Stimulated activated memory B cell treated with anti-CD40 and anti-IgM and Interleukin-4, amounts not matched to agents 10 μg/mL and 1 μg/mL and 100 μg/mL, for 72 hours (primary cell): ENCODE results near the gene SLC66A1.

Source experiments
- ATAC-seq: fragments of 150-1000 bp; cut with Tn5 transposase; 2 replicates; pipeline ENCODE4 v1.10.0; 2021
- H3K27ac Mint-ChIP-seq: one replicate; pipeline ENCODE4 v1.8.0; 2022; ENCODE audit warnings: mild to moderate bottlenecking, mixed read lengths
- H3K27me3 Mint-ChIP-seq: one replicate; pipeline ENCODE4 v1.8.0; 2022; ENCODE audit warnings: mixed read lengths
- H3K36me3 Mint-ChIP-seq: one replicate; pipeline ENCODE4 v1.8.0; 2022; ENCODE audit warnings: mixed read lengths
- H3K4me1 Mint-ChIP-seq: one replicate; pipeline ENCODE4 v1.8.0; 2022; ENCODE audit warnings: mixed read lengths
- H3K4me3 Mint-ChIP-seq: one replicate; pipeline ENCODE4 v1.8.0; 2022; ENCODE audit warnings: mild to moderate bottlenecking, moderate library complexity, mixed read lengths
- H3K9me3 Mint-ChIP-seq: one replicate; pipeline ENCODE4 v1.8.0; 2022; ENCODE audit warnings: mixed read lengths

SLC66A1 gene

DNA sequence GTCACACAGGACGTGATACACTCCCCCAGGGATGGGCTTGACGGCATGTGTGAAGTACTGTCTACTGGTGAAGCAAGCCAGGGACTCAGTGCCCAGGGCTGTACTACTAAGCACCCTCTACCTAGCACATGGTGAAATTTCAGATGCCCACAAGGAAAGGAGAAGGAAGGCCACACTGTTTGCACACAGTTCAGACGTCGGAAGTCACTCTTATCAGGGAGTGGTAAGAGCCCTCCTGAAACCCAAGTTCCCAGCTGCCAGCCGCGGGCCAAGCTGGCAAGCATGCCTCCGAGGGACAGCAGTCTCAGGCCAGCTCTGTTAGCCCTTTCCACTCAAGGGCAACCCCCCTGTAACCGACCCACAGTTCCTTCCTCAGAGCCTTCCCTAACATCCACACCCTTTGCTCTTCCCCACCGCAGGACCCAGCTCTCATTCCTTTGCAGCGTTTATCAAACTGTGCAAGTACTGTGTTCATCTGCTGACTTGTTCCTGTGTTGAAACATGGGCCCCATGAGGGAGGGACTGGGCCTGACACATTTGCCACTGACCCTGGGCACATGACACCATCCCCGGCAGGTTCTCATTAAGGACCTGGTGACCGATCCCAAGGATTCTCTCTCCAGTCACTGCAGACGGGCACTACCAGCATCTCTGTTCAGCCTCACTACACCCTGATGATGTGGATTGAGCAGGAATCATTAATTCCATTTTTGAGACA is 58.5 kb downstream of the SLC66A1 start:
- Mint-ChIP-seq H3K27ac (peak overlapping the region; percentile 35), H3K27me3 (no peaks in the 10 kb centered on the region), H3K4me3 (no peak overlapping the region), H3K4me1 (peaks cover 7% of the 10 kb centered on the region), H3K9me3 (no peaks in the 10 kb centered on the region), H3K36me3 (peaks cover 30% of the 10 kb centered on the region)
- ATAC-seq, result no peak

DNA sequence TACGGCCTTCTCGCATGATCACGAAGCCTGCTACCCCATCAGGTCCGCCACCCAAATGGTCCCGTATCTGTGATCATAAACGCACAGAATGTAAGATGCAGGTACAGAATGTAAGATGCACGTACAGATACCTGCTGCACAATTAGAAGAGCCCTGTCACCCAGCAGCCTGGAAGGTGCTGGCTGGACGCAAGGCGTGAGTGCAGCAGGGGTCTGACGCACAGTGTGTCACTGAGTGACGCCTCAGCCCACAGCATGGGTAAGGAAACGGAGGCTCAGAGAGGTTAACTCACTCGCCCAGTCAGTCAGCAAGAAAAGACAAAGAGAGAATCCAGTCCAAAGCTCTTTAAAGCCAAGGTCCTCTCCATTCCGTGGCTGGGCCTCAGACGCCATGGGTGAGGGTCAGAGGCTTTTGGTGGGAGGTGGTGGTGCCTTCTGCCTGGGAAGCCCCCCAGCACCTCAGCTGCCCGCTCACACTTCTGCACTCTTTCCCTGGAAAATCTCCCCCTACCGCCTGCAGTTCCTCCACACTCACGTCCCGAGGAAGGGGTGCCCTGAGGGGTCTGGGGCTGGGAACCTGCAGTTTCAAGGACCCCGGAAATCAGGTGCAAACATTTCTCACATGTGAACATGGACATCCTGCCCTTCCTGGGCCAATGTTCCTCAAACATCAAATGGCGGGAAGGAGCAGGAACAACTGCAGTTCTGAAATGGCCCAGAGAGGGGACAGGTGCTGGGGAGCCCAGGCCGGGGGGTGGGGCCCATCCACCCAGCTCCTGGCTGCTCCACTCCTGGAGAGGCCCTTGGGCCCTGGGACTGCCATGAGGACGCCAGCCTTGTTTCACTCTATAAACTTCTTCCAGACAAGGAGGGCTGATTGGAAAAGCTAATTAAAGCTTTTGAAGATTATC is 59.4 kb downstream of the SLC66A1 start:
- Mint-ChIP-seq H3K27ac (peak overlapping the region; percentile 35), H3K36me3 (peaks cover 28% of the 10 kb centered on the region), H3K27me3 (no peaks in the 10 kb centered on the region), H3K4me3 (no peak overlapping the region), H3K4me1 (peaks cover 6% of the 10 kb centered on the region), H3K9me3 (no peaks in the 10 kb centered on the region)
- ATAC-seq, result no peak

DNA sequence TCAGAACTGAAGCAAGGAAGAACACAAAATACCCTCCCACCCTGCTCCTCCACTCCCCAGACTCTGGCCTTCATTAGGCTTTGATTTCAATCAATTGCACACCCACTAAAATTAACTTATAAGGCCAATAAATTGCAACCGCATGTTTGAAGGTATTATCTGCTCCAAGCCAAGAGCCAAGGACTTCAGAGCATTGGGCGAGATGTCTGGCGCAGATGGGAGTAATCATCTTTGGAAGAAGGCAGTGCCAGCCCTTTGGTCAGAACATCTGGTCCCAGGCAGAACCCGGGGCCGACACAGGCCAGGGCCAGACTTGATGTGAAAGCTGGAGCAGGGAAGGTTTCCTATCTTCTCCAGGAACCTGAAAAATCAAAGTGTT is 60.0 kb downstream of the SLC66A1 start:
- peaks cover 2% of the 10 kb centered on the region for H3K4me1 Mint-ChIP-seq
- ATAC-seq, result no peak
- H3K27me3 Mint-ChIP-seq, result no peaks in the 10 kb centered on the region
- H3K36me3 Mint-ChIP-seq, result peaks cover 28% of the 10 kb centered on the region
- H3K27ac Mint-ChIP-seq, result no peak overlapping the region
- no peak overlapping the region for H3K4me3 Mint-ChIP-seq
- H3K9me3 Mint-ChIP-seq, result no peaks in the 10 kb centered on the region

DNA sequence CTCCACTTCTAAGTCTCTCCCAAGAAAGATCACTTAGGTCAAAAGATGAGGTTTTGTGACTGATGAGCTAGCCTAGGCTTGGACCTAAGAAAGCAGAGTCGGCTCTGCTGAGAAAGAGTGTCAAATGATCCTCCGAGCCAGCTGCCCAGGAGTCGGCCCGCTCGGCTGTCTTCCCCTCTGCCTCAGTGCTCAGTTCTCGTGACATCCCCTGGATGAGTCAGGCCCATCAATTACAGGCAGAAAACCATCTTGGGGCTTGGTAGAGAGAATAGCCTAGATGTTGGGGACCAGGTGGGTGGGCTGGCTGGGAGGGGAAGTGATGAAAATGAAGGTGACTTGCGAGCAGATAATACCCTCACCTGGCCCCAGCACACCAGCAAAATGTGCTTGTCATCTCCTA is 60.5 kb downstream of the SLC66A1 start:
- Mint-ChIP-seq H3K27me3 (no peaks in the 10 kb centered on the region), H3K9me3 (no peaks in the 10 kb centered on the region), H3K36me3 (peaks cover 31% of the 10 kb centered on the region), H3K27ac (peak overlapping the region; percentile 9), H3K4me3 (no peak overlapping the region), H3K4me1 (no peaks in the 10 kb centered on the region)
- no peak for ATAC-seq

DNA sequence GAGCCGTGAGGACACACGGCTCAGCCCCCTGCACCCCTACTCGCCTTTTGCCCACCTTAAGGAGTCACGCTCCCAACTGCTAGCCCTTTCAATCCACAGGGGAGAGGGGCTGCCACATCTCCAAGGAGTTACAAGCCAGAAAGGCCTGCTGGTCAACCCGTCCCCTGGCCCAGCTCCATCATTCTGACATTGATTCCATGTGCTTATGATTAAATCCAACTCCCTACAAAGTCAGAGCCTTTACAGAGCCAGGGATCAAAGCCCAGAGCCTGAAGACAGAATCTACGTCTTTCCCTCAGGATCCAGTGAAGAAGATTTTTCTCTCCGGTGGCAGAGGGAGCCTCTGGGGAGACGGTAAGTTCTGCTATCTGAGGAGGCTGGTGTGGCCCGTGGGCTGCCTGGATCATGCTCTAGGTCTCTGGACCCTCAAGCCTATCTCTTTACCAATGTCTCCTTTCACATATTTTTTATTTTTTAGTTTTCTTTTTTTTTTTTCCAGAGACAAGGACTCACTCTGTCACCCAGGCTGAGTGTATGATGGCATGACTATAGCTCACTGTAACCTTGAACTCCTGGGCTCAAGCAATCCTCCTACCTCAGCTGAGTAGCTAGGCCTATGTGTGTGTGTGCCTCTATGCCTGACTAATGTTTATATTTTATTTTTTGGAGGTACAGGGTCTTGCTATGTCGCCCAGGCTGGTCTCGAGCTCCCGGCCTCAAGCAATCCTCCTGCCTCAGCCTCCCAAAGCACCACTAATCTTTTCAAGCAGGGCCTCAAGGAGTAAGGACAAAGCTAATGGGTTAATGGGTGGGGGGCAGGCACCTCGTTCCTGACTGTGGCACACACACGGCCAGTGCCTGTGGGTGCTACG is 61.3 kb downstream of the SLC66A1 start:
- Mint-ChIP-seq H3K27me3 (no peaks in the 10 kb centered on the region), H3K27ac (peak overlapping the region; percentile 9), H3K4me1 (no peaks in the 10 kb centered on the region), H3K4me3 (no peak overlapping the region), H3K36me3 (peaks cover 39% of the 10 kb centered on the region), H3K9me3 (no peaks in the 10 kb centered on the region)
- no peak for ATAC-seq

DNA sequence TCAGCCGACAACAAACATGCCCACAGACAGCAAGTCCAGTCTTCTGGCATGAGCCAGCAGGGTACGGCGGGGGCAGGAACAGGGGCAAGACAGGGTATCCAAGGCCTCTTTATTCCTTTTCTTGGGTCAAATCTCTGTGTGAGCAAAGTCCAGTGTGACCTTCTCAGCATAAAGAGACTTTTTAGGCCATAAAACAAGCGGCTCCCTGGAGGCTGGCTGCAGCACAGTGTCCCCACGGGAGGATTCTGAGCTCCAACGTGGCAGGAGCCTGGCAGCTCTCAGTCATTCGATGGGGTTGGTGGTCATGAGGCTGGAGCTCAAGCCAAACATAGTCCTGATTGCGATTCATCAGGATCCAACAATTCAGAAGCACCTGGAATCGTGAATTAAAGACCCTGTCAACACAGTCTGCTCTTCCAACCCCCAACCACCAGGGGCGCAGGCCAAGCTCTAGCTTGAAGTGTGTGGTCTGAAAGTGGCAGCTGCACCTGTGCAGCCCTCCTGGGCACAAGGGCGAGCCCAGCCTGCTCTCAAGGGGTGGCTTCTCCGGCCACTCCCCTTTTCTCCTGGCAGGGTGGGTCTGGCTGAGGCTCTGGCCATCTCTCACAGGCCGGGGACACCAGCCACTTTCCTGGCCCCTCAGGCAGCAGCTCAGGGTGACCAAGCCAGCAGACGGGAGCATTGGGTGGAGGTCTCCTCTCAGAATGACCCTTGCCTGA is 62.1 kb downstream of the SLC66A1 start:
- no peaks in the 10 kb centered on the region for H3K27me3 Mint-ChIP-seq
- peaks cover 40% of the 10 kb centered on the region for H3K36me3 Mint-ChIP-seq
- no peak overlapping the region for H3K27ac Mint-ChIP-seq
- H3K4me1 Mint-ChIP-seq, result no peaks in the 10 kb centered on the region
- H3K4me3 Mint-ChIP-seq, result no peak overlapping the region
- ATAC-seq, result no peak
- no peaks in the 10 kb centered on the region for H3K9me3 Mint-ChIP-seq

DNA sequence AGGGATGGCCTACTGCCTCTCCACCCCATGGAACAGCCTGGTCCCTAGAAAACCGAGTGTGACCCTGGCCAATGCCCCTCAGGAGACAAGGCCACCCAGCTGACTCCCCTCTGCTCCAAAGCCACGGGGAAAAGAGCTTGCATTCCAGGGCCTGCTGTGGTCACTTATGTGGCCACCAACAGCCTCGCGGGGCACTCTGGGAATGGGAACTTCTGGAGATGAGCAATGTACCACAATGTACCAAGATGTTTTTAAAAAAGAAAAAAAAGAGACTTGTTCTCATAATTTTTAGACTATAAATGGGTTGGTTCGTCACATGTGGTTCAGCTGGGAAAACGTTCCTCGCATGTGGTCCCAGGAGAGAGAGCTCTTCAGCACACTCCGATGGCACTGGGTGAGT is 62.8 kb downstream of the SLC66A1 start:
- Mint-ChIP-seq H3K4me1 (no peaks in the 10 kb centered on the region), H3K27ac (no peak overlapping the region), H3K36me3 (peaks cover 47% of the 10 kb centered on the region), H3K4me3 (no peak overlapping the region), H3K9me3 (no peaks in the 10 kb centered on the region), H3K27me3 (no peaks in the 10 kb centered on the region)
- no peak for ATAC-seq

DNA sequence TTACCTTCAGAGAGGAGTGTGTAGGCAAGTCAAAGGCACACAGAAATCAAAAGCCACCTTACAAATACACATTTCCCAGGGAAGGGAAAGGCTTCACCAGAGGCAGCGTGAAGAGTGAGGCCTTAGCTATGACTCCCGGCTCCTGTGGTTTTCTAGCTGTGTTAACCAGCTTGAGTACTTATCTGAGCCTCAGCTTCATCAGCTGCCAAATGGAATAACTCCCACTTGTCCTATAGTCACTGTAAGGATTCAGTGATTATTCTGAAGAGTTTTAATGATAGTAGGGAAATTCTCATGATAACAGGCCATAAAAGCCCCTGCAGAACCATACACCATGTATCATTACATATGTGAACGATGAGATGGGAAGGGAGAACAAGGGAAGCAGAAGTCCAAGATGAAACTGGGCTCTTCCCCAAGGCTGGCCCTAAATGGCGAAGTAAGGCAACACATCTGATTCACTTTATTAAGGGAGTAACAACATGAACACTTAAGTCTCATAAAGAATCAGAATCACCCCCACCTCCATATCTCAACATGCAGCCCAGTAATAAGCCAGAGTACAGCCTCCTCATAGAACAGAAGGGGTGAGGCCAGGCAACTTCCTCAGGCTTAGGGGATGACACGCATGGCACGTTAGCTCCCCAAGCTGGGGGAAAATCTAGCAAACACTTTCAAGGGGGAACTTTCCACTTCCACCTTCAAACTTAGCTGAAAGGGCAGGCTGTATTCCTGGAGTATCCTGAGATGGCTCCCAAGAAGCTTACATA is 63.7 kb downstream of the SLC66A1 start:
- Mint-ChIP-seq H3K27ac (peak overlapping the region; percentile 11), H3K36me3 (peaks cover 49% of the 10 kb centered on the region), H3K4me1 (no peaks in the 10 kb centered on the region), H3K9me3 (no peaks in the 10 kb centered on the region), H3K27me3 (no peaks in the 10 kb centered on the region), H3K4me3 (no peak overlapping the region)
- no peak for ATAC-seq

DNA sequence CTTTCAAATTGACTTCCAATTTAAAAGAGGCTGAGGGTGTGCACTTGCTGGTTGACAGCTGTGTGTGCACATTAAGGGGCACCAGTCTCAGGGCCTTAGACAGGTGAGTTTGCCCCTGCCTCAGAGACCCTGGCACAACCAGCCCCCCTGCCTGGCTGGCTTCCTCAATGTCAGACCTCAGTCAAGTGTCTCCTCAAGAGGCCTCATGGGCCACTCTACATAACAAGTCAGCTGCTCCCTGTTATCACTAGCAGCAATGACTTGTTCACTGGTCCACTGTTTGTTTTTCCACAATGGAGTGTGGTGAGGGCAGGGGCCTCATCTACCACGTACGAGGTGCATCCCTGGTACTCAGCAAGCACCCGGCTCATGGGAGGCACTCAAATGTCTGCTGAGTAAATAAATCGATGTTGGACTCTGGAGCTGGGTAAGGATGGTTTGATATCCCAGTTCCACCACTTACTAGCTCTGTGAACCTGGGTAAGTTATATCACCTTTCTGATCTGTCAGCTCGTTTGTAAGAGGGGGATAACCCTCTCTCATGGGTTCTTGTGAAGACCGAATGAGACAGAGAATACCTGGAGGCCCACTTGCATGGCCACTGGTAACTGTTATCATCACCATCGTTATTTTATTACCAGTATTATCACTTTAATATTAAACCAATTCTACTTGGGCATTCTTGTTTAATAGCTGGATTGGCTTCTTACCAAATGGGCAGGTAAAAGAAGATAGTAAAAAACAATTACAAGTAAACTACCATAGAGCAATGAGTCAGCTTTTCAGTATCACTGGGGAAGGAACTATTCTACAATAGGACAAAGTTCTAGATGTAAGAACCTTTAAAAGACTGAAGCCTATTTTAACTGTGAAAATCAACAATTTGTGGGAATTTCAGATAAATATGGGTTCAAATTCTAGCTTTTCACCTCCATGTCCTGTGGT is 64.6 kb downstream of the SLC66A1 start:
- peak overlapping the region; percentile 11 for H3K27ac Mint-ChIP-seq
- peaks cover 53% of the 10 kb centered on the region for H3K36me3 Mint-ChIP-seq
- ATAC-seq, result no peak
- H3K27me3 Mint-ChIP-seq, result no peaks in the 10 kb centered on the region
- no peak overlapping the region for H3K4me3 Mint-ChIP-seq
- H3K9me3 Mint-ChIP-seq, result no peaks in the 10 kb centered on the region
- H3K4me1 Mint-ChIP-seq, result no peaks in the 10 kb centered on the region

DNA sequence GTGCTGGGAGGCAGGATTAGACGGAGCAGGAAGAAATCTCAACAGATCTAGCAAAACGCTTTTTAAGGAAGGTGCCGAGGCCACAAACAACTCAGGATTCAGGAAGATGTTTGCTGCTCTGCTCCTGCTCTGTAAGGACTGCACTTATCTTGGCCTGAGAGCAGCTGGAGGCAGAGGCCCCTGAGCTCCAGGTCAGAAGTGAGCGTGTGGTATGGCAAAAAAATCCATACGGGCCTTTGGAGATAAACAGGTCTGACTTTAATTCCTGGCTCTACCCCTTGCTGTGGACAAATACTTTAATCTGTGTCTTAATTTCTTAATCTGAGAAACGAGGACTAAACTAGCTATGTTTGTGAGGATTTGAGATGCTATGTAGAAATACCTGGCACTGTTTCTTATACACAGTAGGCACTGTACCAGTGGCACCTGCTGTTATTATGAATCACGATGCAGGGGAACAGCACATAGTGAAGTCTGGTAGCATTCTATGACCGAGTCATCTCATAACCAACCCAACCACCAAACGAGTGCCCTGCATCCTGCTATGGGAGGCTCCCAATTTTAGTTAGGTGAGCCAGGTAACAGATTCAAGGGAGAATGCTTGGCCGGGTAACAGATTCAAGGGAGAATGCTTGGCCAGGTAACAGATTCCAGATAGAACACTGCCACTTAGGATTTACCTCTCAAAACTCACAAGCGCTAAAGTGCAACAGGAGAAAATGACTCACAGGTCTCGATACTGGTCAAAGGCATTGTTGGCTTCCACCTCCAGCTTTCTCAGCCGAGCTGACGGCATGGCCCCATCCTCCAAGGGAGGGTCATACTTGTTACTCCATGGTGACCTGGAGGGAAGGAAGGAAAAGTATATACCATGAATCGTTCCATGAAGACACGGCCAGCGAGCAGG is 65.9 kb downstream of the SLC66A1 start:
- peak overlapping the region; percentile 42 for H3K27ac Mint-ChIP-seq
- ATAC-seq, result no peak
- H3K9me3 Mint-ChIP-seq, result no peaks in the 10 kb centered on the region
- H3K27me3 Mint-ChIP-seq, result no peaks in the 10 kb centered on the region
- H3K36me3 Mint-ChIP-seq, result peaks cover 53% of the 10 kb centered on the region
- H3K4me3 Mint-ChIP-seq, result no peak overlapping the region
- no peaks in the 10 kb centered on the region for H3K4me1 Mint-ChIP-seq
